Calu3 (cell line): ENCODE measurements around the gene JAKMIP3. TPM values are rescaled to one million over a fixed set of nuclear protein-coding genes. Genes with fewer than 3 reads are reported as not detected.

Experiments
- BruUV-seq: library from RNA; stranded (reverse); fragments of 400-500 nt; replicated peaks from 2 replicates; lab custom pipeline; 2021; lab: Mats Ljungman, UMichigan
- CTCF ChIA-PET: fragments of 300-600 bp; sonication (Branson Sonifier 250); formaldehyde crosslinking; loops from one replicate; lab custom pipeline; 2022; ENCODE audit warnings: antibody characterized with exemption; lab: Charles Lee
- DNase-seq: peaks from one replicate; pipeline ENCODE4 v3.0.0; 2022
- H3K27ac Mint-ChIP-seq: one replicate; pipeline ENCODE4 v1.8.0; 2022; ENCODE audit warnings: mixed read lengths; ENCODE audit not compliant: unreplicated experiment
- H3K27me3 Mint-ChIP-seq: one replicate; pipeline ENCODE4 v1.8.0; 2022; ENCODE audit warnings: mixed read lengths; ENCODE audit not compliant: unreplicated experiment
- H3K36me3 Mint-ChIP-seq: one replicate; pipeline ENCODE4 v1.8.0; 2022; ENCODE audit warnings: mild to moderate bottlenecking, moderate library complexity, mixed read lengths; ENCODE audit not compliant: insufficient read depth, unreplicated experiment
- H3K4me1 Mint-ChIP-seq: one replicate; pipeline ENCODE4 v1.8.0; 2022; ENCODE audit warnings: mild to moderate bottlenecking, low read depth, mixed read lengths; ENCODE audit not compliant: unreplicated experiment
- H3K4me3 Mint-ChIP-seq: one replicate; pipeline ENCODE4 v1.8.0; 2022; ENCODE audit warnings: mild to moderate bottlenecking, low read depth, moderate library complexity, mixed read lengths; ENCODE audit not compliant: unreplicated experiment
- H3K9me3 Mint-ChIP-seq: one replicate; pipeline ENCODE4 v1.8.0; 2022; ENCODE audit warnings: low read depth, mixed read lengths; ENCODE audit not compliant: unreplicated experiment
- CTCF ChIP-seq: fragments of 200-600 bp; IDR thresholded peaks from one replicate; pipeline ENCODE4 v1.8.0; 2022; ENCODE audit warnings: antibody characterized with exemption; ENCODE audit not compliant: unreplicated experiment
- intact Hi-C: fragments of 100-400 bp; cut with micrococcal nuclease; formaldehyde crosslinking; loops from one replicate; pipeline ENCODE4 v1.10.0; 2022; ENCODE audit not compliant: unreplicated experiment
- total RNA-seq: library from RNA; stranded (reverse); gene quantifications from 2 replicates; pipeline ENCODE4 v1.2.3, GENCODE V29; 2022

JAKMIP3 gene
- total RNA-seq, 1 experiment from 2014 or later = 0.05 TPM

DNA sequence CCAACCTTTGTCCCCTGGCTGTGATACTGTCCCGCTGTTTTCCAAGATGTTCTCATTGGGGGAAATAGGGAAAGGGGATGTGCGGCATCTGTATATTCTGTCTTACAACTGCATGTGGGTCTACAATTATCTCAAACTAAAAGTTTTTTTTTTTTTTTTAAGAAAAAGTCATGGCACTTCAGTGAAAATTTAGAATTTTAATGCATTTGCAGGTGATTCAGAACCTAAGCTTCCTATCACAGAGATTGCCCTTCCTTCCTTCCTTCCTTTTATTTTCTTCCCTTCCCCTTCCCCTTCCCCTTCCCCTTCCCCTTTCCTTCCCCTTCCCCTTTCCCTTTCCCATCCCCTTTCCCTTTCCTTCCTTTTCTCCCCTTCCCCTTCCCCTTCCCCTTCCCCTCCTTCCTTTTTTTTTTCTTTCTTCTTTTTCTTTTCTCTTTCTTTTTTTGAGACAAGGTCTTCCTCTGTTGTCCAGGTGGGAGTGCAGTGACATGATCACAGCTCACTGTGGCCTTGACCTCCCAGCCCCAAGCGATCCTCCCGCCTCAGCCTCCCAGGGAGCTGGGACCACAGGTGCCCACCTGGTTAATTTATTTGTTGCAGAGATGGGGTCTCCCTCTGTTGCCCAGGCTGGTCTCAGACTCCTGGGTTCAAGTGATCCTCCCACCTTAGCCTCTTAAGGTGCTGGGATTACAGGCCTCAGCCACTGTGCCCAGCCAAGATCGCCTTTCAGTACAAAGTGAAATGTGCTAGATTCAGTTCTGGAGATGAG, 32.0 kb downstream of the JAKMIP3 start:
- no peak overlapping the region for H3K27ac Mint-ChIP-seq
- BruUV-seq = no TSS peak
- no peaks in the 10 kb centered on the region for H3K36me3 Mint-ChIP-seq
- no peaks in the 10 kb centered on the region for H3K9me3 Mint-ChIP-seq
- no peak for TF ChIP-seq CTCF
- intact Hi-C loops = no loop called here
- H3K4me3 Mint-ChIP-seq = no peak overlapping the region
- DNase-seq = no peak
- CTCF ChIA-PET = no interaction called here
- peaks cover 21% of the 10 kb centered on the region for H3K27me3 Mint-ChIP-seq
- H3K4me1 Mint-ChIP-seq = peaks cover 19% of the 10 kb centered on the region

DNA sequence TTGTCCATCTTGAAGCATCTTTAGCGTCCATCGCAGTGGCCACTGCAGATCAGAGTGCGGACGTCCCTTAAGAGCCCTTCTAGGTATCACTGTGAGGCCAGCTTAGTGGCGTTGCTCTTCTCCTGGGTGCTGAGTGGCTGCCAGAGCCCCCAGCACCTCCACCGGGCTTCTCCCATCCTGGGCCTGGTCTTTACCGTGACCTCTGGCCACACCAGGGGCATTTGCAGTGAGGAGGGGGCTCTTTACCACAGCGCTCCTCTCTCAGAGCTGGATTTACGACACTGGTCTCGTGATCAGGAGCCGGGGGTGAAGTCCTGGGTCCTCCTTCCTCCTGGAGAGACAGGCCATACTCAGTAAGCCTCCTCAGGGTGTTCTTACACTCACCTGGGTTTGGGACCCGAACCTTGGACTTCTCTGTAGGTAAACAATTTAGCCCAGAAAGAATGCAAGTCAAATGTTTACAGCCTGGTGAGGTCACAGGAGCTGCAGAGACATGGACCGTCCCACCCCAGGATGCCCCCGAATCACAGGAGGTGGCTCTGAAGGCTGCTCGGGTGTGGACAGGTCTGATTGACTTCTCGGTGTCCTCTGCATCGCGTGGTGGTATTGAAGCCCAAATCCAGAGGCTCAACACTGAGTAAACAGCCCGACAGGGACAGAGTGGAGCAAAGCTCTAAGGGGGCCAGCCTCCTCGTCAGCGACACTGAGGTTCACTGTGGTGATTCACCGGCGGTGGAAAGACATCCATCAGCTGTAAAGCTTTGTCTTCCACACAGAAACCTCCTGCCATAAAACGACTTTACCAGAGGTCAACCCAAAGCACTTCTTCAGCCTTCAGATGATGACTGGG, 33.0 kb downstream of the JAKMIP3 start:
- Mint-ChIP-seq H3K4me1 (peaks cover 19% of the 10 kb centered on the region), H3K4me3 (no peak overlapping the region), H3K27me3 (peaks cover 29% of the 10 kb centered on the region), H3K36me3 (no peaks in the 10 kb centered on the region), H3K27ac (no peak overlapping the region), H3K9me3 (no peaks in the 10 kb centered on the region)
- CTCF ChIA-PET = no interaction called here
- BruUV-seq = no TSS peak
- intact Hi-C loops = no loop called here
- DNase-seq = no peak
- no peak for TF ChIP-seq CTCF

DNA sequence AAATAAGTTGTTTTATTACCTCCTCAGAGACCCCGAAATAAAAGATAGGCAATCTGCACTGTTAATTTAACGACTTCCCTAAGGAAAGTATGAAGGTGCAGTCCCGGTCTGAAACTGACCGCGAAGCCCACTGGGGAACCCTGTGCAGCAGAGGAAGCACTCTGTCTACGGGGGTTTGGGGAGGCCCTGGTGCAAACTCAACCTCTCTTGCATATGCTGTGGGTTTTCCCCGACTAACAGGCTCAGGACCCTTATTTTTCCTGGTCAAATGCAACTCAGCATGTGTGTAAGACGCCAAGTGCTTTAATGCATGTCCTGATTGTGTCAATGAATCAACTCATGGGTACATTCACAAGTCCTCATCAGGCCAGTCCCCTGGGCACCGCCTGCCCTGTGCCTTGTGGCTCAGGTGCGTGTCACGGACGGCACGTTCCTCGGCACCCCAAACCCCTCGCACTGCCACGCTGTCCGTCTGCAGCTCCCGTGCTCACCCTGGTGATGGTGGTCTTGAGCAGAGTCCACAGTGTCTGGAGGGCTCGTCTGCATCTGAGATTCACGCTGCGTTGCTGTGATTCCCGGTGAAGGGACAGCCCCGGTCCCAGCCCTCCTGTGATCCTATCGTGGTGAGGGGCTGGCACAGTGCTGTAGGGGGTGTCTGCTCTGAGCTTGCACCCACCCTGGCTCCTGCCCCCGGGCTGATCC, 33.8 kb downstream of the JAKMIP3 start:
- peaks cover 19% of the 10 kb centered on the region for H3K4me1 Mint-ChIP-seq
- H3K9me3 Mint-ChIP-seq = no peaks in the 10 kb centered on the region
- H3K36me3 Mint-ChIP-seq = no peaks in the 10 kb centered on the region
- BruUV-seq = no TSS peak
- no peak for TF ChIP-seq CTCF
- no peak overlapping the region for H3K4me3 Mint-ChIP-seq
- H3K27ac Mint-ChIP-seq = no peak overlapping the region
- no peak for DNase-seq
- CTCF ChIA-PET = no interaction called here
- H3K27me3 Mint-ChIP-seq = peaks cover 36% of the 10 kb centered on the region
- intact Hi-C loops = no loop called here

- H3K27ac Mint-ChIP-seq = no peak overlapping the region
- intact Hi-C loops = no loop called here
- H3K36me3 Mint-ChIP-seq = no peaks in the 10 kb centered on the region
- peaks cover 16% of the 10 kb centered on the region for H3K4me1 Mint-ChIP-seq
- no peak for TF ChIP-seq CTCF
- CTCF ChIA-PET = no interaction called here
- no peak overlapping the region for H3K4me3 Mint-ChIP-seq
- DNase-seq = no peak
- H3K27me3 Mint-ChIP-seq = peaks cover 36% of the 10 kb centered on the region
- no peaks in the 10 kb centered on the region for H3K9me3 Mint-ChIP-seq
- BruUV-seq = no TSS peak
Observed at GRCh38 chr10:132100091-132100481, 34.3 kb downstream of the JAKMIP3 start.
